ENCODE measurements around the gene SMC1B.

- TF ChIP-seq, protein P1, sequence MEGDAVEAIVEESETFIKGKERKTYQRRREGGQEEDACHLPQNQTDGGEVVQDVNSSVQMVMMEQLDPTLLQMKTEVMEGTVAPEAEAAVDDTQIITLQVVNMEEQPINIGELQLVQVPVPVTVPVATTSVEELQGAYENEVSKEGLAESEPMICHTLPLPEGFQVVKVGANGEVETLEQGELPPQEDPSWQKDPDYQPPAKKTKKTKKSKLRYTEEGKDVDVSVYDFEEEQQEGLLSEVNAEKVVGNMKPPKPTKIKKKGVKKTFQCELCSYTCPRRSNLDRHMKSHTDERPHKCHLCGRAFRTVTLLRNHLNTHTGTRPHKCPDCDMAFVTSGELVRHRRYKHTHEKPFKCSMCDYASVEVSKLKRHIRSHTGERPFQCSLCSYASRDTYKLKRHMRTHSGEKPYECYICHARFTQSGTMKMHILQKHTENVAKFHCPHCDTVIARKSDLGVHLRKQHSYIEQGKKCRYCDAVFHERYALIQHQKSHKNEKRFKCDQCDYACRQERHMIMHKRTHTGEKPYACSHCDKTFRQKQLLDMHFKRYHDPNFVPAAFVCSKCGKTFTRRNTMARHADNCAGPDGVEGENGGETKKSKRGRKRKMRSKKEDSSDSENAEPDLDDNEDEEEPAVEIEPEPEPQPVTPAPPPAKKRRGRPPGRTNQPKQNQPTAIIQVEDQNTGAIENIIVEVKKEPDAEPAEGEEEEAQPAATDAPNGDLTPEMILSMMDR (conservative IDR thresholded peaks at IDR 0.05), result no peak
- no peak for TF ChIP-seq EZH2 (IDR thresholded peaks at IDR 0.05; ENCODE audit: low read depth)
These were observed 24.9 kb upstream of the SMC1B start for GRCh38 chr22:45438336-45438735.
